Testis (tissue), 2 donors: ENCODE measurements around the gene TWSG1.

Experiments
- POLR2A ChIP-seq: fragments of 450-650 bp; IDR thresholded peaks from one replicate; pipeline ENCODE4 v1.6.1; 2017; ENCODE audit warnings: antibody characterized with exemption, mild to moderate bottlenecking, moderate library complexity
- TF ChIP-seq, protein P1 (sequence below), 3 experiments: fragments of 450-650 bp in 2 of 3; fragments of 200-600 bp in 1 of 3; sonication (generic) in 1 of 3; IDR thresholded peaks; one replicate each; pipeline ENCODE4 v1.5.1; 2016 to 2019; ENCODE audit warnings: antibody characterized with exemption in 3 of 3, mild to moderate bottlenecking in 2 of 3, moderate library complexity in 1 of 3

DNA sequence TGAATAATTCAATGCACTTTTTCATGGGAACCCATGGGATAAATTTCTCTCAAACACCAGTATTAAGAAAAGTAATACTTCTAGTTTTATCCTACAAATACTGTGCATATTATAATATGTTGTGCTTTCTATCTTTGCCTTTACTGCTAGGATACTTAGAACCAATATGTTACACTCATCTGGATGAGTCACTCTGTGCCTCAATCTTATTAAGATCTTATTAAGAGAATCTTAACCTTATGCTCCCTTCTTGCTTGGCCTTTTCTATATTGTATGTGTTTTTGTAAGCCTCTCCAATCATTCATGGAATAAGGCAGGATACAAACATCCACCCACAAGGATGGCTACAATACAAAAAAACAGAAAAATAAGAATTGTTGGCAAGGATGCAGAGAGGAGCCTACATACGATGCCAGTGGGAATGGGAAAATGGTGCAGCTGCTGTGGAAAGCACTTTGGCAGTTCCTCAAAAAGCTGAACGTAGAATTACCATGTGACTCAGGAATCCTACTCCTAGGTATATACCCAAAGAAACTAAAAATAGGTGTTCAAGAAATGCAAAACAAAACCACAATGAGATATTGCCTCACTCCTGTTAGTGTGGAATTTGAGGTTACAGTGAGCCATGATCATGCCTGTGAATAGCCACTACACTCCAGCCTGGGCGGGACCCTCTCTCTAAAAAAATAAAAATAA is 10.7 kb upstream of the TWSG1 start:
- TF ChIP-seq, protein P1, sequence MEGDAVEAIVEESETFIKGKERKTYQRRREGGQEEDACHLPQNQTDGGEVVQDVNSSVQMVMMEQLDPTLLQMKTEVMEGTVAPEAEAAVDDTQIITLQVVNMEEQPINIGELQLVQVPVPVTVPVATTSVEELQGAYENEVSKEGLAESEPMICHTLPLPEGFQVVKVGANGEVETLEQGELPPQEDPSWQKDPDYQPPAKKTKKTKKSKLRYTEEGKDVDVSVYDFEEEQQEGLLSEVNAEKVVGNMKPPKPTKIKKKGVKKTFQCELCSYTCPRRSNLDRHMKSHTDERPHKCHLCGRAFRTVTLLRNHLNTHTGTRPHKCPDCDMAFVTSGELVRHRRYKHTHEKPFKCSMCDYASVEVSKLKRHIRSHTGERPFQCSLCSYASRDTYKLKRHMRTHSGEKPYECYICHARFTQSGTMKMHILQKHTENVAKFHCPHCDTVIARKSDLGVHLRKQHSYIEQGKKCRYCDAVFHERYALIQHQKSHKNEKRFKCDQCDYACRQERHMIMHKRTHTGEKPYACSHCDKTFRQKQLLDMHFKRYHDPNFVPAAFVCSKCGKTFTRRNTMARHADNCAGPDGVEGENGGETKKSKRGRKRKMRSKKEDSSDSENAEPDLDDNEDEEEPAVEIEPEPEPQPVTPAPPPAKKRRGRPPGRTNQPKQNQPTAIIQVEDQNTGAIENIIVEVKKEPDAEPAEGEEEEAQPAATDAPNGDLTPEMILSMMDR (IDR thresholded peaks at IDR 0.05): no peak
- no peak for TF ChIP-seq POLR2A
